HG03066 (cell line): ENCODE data around the gene LEMD2.

Source experiments
- ATAC-seq: cut with Tn5 transposase; IDR thresholded peaks from one replicate; pipeline ENCODE4 v1.9.1; 2021; ENCODE audit warnings: low read depth; ENCODE audit not compliant: unreplicated experiment

LEMD2 gene

DNA sequence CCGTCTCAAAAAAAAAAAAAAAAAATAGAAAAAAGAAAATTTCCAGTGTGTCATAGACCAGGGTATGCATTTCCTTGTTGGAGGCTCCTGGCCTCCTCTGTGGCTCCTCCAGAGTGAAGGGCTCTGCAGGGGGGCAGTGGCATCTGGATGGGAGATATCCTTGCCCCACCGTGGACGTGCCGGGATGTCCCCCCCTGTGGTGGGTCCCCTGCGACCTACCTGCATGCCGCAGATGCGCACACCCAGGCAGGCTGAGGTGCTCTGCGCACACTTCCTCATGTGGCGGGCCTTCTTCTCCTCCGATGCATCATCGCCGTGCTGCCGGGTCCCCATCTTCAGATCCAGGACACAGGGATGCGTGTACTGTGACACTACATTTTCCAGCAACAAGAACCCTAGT lies 63.7 kb downstream of the LEMD2 start:
- ATAC-seq, result no peak

DNA sequence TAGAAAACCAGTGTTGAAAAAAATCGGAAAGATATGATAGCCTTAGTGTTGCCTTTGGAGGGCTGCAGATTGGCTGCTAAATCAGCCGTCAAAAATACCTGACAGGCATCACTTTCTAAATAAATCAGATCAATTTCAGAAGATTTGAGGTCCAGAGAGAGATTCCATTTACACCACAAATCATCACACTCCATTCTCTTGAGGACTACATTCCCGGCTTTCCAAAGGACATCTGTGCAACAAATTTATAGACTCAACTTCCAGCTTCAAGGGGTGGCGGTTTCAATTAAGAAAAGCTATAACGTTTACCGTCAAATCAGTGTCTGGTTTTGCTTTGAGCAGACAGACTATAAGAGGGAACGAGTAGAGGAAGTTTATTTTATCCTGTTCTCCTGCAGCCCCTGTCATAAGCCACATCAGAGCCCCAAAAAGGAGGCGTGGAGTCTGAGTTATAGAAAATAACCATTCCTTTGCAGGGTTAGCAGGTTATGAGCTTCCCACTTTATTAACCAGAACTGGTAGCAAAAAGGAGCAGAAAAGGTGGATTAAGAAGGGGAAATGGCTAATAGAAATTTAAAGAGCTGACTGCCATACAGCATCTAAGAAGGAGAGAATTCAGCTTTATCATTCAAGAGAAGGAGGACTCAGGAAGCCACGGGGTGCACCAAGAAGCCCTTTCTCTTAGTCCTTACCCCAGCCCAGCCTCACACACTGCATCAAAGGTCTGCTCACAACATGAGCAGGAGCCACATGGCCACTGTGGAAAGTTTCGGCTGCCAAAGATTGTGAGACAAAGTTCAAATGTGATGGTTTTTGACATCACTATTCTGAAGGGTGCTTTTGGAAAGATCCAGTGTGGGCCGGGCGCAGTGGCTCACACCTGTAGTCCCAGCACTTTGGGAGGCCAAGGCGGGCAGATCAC lies 64.6 kb downstream of the LEMD2 start:
- ATAC-seq, result no peak

GRCh38 chr6:33723371-33724085 lies 65.4 kb downstream of the LEMD2 start:
- no peak for ATAC-seq

DNA sequence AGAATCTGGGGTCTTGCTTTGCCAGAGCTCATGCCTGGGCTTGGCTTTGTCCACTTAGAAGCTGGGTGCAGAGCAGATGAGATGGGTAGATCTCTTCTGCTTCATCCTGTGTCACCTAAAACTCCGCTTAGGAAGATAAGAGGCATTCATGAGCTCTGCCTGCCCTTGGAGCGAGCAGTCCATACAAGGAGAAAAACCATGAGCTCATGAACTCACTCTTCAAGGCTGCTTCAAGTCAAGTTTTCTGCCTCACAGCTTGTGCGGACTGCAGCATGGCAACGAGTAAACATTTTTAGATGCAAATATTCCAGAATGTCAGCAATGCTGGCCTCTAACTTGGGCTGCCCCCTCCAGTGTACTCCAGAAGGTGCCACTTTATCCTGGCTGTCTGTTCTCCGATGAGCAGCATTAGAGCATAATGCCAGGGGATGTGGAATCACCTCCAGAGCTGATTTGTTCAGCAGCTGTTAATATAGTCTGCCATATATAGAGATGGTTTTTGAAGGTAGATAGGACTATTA lies 66.8 kb downstream of the LEMD2 start:
- no peak for ATAC-seq

DNA sequence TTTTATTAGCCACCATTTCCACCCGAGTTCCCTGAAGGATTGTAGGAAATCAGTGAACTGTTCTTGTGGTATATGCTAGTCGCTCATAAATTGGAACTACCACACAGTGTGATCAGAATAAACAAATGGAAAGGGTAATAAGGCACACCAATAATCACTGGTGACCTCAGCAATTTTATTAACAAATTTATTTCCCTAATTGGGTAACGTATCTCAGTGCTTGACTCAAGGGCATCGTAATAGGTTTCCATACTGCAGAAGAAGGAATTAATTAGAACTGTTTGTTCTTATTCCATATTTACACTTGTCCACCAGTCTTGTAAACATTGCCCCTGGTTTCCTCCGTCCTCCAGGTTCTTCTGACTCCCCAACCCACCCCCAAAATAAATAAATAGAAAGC lies 67.4 kb downstream of the LEMD2 start:
- no peak for ATAC-seq
